Measurements from ENCODE around the gene TMEM150C. TPM values are rescaled to one million over a fixed set of nuclear protein-coding genes. Genes with fewer than 3 reads are reported as not detected.
A peak's percentile ranks its signal among the peaks of the same experiment; 100 is the strongest.

Gene TMEM150C
- total RNA-seq, 2 experiments from 2014 or later = not detected

GRCh38 chr4:82434949-82435348 lies 126.8 kb downstream of the TMEM150C start:
- intact Hi-C loops (cut with DNase I, micrococcal nuclease) = loop anchor here in 1 of 2 experiments (5.0 to 10.0 kb wide), 4 partner anchors 467 to 1050 kb away; partner anchors contain the start of genes ABRAXAS1, COPS4, HELQ and MRPS18C
- no peaks in the 10 kb centered on the region for H3K27me3 Mint-ChIP-seq
- no peak overlapping the region for H3K4me3 Mint-ChIP-seq

DNA sequence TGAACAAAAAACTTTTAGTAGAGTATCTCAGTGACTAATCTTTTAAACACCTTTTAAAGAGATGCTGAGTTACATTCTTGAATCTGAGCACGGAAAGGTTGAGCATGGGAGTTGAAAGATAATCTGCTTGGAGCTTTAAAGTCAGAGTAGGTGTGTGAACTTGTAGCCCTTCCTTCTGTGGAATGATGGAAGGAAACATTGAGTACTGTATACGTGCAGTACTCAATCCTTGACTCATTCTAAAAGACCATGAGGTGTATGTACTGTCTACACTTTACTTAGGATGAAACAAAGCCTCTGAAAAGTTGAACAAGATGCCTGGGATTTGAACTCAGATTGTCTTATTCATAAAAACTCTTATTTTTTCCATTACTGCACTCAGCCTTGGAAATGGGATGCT lies 128.0 kb downstream of the TMEM150C start:
- ChIA-PET CTCF (no interaction called here), POLR2A (no interaction called here)
- no peaks in the 10 kb centered on the region for H3K9me3 ChIP-seq (ENCODE audit: control insufficient read depth in 1 of 2, insufficient read depth in 1 of 2, low read length in 2 of 2)
- Mint-ChIP-seq H3K27me3 (peaks cover 4% of the 10 kb centered on the region), H3K9me3 (no peaks in the 10 kb centered on the region), H3K36me3 (ENCODE audit: low read depth) (peaks cover 65% of the 10 kb centered on the region), H3K4me1 (ENCODE audit: low read depth) (peaks cover 76% of the 10 kb centered on the region), H3K4me3 (peak overlapping the region; percentile 52), H3K27ac (no peak overlapping the region)
- peaks cover 11% of the 10 kb centered on the region for H3K36me3 ChIP-seq (ENCODE audit: insufficient read depth, low read length)
- no peaks in the 10 kb centered on the region for H3K27me3 ChIP-seq (ENCODE audit: control insufficient read depth in 1 of 2, insufficient read depth in 2 of 2, low read length in 2 of 2)
- ATAC-seq (ENCODE audit: poor library complexity) (no peak), DNase-seq (no peak)
- H3K4me1 ChIP-seq (ENCODE audit: insufficient read depth, low read length) = peaks cover 31% of the 10 kb centered on the region
- H3K27ac ChIP-seq (ENCODE audit: low read depth in 1 of 2, low read length in 2 of 2) = no peak overlapping the region
- H3K4me3 ChIP-seq (ENCODE audit: low read length) = no peak overlapping the region
- intact Hi-C loops (cut with DNase I, micrococcal nuclease) = loop anchor here in 1 of 2 experiments (5.0 to 10.0 kb wide), 4 partner anchors 469 to 1051 kb away; partner anchors contain the start of genes ABRAXAS1, COPS4, HELQ and MRPS18C
- TF ChIP-seq, protein P1, sequence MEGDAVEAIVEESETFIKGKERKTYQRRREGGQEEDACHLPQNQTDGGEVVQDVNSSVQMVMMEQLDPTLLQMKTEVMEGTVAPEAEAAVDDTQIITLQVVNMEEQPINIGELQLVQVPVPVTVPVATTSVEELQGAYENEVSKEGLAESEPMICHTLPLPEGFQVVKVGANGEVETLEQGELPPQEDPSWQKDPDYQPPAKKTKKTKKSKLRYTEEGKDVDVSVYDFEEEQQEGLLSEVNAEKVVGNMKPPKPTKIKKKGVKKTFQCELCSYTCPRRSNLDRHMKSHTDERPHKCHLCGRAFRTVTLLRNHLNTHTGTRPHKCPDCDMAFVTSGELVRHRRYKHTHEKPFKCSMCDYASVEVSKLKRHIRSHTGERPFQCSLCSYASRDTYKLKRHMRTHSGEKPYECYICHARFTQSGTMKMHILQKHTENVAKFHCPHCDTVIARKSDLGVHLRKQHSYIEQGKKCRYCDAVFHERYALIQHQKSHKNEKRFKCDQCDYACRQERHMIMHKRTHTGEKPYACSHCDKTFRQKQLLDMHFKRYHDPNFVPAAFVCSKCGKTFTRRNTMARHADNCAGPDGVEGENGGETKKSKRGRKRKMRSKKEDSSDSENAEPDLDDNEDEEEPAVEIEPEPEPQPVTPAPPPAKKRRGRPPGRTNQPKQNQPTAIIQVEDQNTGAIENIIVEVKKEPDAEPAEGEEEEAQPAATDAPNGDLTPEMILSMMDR (IDR thresholded peaks at IDR 0.05) = no peak

More at GRCh38 chr4:82434949-82435348, 126.8 kb downstream of the TMEM150C start:
- no peak overlapping the region for H3K27ac ChIP-seq (ENCODE audit: low read depth in 1 of 2, low read length in 2 of 2)
- peaks cover 31% of the 10 kb centered on the region for H3K4me1 ChIP-seq (ENCODE audit: insufficient read depth, low read length)
- peaks cover 55% of the 10 kb centered on the region for H3K36me3 Mint-ChIP-seq (ENCODE audit: low read depth)
- POLR2A ChIA-PET = no interaction called here
- H3K9me3 ChIP-seq (ENCODE audit: control insufficient read depth in 1 of 2, insufficient read depth in 1 of 2, low read length in 2 of 2) = no peaks in the 10 kb centered on the region
- no peaks in the 10 kb centered on the region for H3K9me3 Mint-ChIP-seq
- H3K4me3 ChIP-seq (ENCODE audit: low read length) = no peak overlapping the region
- H3K27ac Mint-ChIP-seq = no peak overlapping the region
- peaks cover 80% of the 10 kb centered on the region for H3K4me1 Mint-ChIP-seq (ENCODE audit: low read depth)
- DNase-seq (no peak), ATAC-seq (ENCODE audit: poor library complexity) (no peak)
- H3K36me3 ChIP-seq (ENCODE audit: insufficient read depth, low read length) = peaks cover 11% of the 10 kb centered on the region
- no peaks in the 10 kb centered on the region for H3K27me3 ChIP-seq (ENCODE audit: control insufficient read depth in 1 of 2, insufficient read depth in 2 of 2, low read length in 2 of 2)
- CTCF ChIA-PET = no interaction called here
- TF ChIP-seq, protein P1 (IDR thresholded peaks at IDR 0.05) = no peak

Other genes with a start within 250 kb of the TMEM150C start
- 100 to 1,000 TPM; 235 to 244 TPM for gene HNRNPD, start 188.0 kb downstream of the TMEM150C start, total RNA-seq
- 100 to 1,000 TPM; 461 to 467 TPM for gene HNRNPDL, start 131.5 kb downstream of the TMEM150C start, total RNA-seq
- 10 to 100 TPM; 17.9 to 19.4 TPM for gene ENOPH1, start 131.4 kb downstream of the TMEM150C start, total RNA-seq
- under 1 TPM; 0.14 to 0.25 TPM for gene SCD5, start 236.8 kb upstream of the TMEM150C start, total RNA-seq

Measured in CD4-positive, alpha-beta T cell (primary cell).